ENCODE measurements around the gene MCM9. TPM values are rescaled to one million over a fixed set of nuclear protein-coding genes. Genes with fewer than 3 reads are reported as not detected.
A peak's percentile ranks its signal among the peaks of the same experiment; 100 is the strongest.

Gene MCM9
- total and polyA plus RNA-seq, 2 of the 13 experiments (the other 11 are each of a cell fraction or from before 2014, with no cell fraction given): 3.8 to 17.2 TPM

DNA sequence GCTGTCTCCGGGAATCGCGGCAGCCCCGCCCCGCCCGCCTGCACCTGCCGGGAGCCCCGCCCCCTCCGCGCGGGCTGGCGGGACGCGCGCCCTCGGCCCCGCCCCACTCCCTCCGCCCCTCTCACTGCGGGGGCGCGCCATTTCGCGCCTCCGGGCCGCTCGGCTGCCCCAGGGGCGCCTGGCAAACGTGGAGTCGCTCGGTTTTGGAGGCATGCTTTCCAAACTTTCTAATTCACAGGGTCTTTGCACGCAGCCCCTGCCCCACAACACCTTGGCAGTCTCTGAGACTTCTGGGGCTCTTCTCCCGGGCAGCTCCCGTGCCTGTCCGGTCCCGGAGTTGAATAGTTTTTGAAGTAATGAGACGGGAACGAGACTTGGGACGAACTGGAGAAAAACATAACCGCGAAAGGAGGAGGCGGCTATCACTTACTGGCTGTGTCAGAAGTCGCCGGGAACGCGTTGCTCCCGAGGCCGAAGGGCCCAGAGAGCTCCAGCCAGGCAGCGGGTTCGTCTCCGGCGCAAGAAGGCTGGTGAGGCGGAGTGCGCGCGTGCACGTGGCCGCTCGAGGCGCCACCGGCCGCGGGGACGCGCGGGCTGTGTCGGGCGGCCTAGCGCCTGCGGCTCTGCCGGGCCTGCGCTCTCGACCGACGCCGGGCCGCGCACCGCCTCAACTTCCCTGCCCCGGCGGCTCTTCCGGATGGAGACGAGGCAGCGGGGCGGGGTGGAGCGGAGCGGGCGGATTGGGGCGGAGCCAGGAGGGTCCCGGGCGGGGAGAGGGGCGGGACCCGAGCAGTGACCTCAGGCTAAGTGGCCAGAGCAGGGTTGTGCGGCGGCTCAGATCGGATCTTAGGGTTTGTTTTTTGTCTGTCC is at the start of gene MCM9 (continued):
- TF ChIP-seq, protein P1, sequence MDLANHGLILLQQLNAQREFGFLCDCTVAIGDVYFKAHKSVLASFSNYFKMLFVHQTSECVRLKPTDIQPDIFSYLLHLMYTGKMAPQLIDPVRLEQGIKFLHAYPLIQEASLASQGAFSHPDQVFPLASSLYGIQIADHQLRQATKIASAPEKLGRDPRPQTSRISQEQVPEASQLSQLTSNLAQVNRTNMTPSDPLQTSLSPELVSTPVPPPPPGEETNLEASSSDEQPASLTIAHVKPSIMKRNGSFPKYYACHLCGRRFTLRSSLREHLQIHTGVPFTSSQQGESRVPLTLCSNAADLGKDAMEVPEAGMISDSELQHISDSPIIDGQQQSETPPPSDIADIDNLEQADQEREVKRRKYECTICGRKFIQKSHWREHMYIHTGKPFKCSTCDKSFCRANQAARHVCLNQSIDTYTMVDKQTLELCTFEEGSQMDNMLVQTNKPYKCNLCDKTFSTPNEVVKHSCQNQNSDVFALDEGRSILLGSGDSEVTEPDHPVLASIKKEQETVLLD (CRISPR knock-in tag; IDR thresholded peaks at IDR 0.05; ENCODE audit: low read depth): peak; percentile 77
- TF ChIP-seq ZNF34 (CRISPR knock-in tag; IDR thresholded peaks at IDR 0.05; ENCODE audit: borderline replicate concordance) (0 out of 2 replicates have a peak, but pooled peaks have one; percentile 64), TMF1 (CRISPR knock-in tag; IDR thresholded peaks at IDR 0.05; ENCODE audit: low read depth) (peak; percentile 93), RARG (CRISPR knock-in tag; IDR thresholded peaks at IDR 0.05; ENCODE audit: low read depth) (no peak), FOXK2 (IDR thresholded peaks at IDR 0.05) (no peak), MATR3 (CRISPR knock-in tag; IDR thresholded peaks at IDR 0.05) (no peak), HNF4G (IDR thresholded peaks at IDR 0.05; ENCODE audit: borderline replicate concordance, low read depth, low read length) (0 out of 2 replicates have a peak, but pooled peaks have one; percentile 2), HNF4G (CRISPR knock-in tag; IDR thresholded peaks at IDR 0.05; ENCODE audit: borderline replicate concordance, low read depth) (no peak), RXRB (CRISPR knock-in tag; IDR thresholded peaks at IDR 0.05; ENCODE audit: borderline replicate concordance) (peak; percentile 12; the same call in 1 of the 2 replicates), NRL (CRISPR knock-in tag; IDR thresholded peaks at IDR 0.05; ENCODE audit: borderline replicate concordance) (peak; percentile 90), NR2F1 (CRISPR knock-in tag; IDR thresholded peaks at IDR 0.05) (no peak), CEBPG (CRISPR knock-in tag; IDR thresholded peaks at IDR 0.05) (0 out of 2 replicates have a peak, but pooled peaks have one; percentile 2), ZBTB3 (CRISPR knock-in tag; IDR thresholded peaks at IDR 0.05; ENCODE audit: borderline replicate concordance, low read depth) (0 out of 2 replicates have a peak, but pooled peaks have one; percentile 14), ZNF460 (CRISPR knock-in tag; IDR thresholded peaks at IDR 0.05; ENCODE audit: borderline replicate concordance) (no peak)
- TF ChIP-seq, protein P2, sequence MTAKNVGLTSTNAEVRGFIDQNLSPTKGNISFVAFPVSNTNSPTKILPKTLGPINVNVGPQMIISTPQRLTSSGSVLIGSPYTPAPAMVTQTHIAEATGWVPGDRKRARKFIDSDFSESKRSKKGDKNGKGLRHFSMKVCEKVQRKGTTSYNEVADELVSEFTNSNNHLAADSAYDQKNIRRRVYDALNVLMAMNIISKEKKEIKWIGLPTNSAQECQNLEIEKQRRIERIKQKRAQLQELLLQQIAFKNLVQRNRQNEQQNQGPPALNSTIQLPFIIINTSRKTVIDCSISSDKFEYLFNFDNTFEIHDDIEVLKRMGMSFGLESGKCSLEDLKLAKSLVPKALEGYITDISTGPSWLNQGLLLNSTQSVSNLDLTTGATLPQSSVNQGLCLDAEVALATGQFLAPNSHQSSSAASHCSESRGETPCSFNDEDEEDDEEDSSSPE (CRISPR knock-in tag; IDR thresholded peaks at IDR 0.05): peak; percentile 78
- TF ChIP-seq, protein P3, sequence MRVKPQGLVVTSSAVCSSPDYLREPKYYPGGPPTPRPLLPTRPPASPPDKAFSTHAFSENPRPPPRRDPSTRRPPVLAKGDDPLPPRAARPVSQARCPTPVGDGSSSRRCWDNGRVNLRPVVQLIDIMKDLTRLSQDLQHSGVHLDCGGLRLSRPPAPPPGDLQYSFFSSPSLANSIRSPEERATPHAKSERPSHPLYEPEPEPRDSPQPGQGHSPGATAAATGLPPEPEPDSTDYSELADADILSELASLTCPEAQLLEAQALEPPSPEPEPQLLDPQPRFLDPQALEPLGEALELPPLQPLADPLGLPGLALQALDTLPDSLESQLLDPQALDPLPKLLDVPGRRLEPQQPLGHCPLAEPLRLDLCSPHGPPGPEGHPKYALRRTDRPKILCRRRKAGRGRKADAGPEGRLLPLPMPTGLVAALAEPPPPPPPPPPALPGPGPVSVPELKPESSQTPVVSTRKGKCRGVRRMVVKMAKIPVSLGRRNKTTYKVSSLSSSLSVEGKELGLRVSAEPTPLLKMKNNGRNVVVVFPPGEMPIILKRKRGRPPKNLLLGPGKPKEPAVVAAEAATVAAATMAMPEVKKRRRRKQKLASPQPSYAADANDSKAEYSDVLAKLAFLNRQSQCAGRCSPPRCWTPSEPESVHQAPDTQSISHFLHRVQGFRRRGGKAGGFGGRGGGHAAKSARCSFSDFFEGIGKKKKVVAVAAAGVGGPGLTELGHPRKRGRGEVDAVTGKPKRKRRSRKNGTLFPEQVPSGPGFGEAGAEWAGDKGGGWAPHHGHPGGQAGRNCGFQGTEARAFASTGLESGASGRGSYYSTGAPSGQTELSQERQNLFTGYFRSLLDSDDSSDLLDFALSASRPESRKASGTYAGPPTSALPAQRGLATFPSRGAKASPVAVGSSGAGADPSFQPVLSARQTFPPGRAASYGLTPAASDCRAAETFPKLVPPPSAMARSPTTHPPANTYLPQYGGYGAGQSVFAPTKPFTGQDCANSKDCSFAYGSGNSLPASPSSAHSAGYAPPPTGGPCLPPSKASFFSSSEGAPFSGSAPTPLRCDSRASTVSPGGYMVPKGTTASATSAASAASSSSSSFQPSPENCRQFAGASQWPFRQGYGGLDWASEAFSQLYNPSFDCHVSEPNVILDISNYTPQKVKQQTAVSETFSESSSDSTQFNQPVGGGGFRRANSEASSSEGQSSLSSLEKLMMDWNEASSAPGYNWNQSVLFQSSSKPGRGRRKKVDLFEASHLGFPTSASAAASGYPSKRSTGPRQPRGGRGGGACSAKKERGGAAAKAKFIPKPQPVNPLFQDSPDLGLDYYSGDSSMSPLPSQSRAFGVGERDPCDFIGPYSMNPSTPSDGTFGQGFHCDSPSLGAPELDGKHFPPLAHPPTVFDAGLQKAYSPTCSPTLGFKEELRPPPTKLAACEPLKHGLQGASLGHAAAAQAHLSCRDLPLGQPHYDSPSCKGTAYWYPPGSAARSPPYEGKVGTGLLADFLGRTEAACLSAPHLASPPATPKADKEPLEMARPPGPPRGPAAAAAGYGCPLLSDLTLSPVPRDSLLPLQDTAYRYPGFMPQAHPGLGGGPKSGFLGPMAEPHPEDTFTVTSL (CRISPR knock-in tag; IDR thresholded peaks at IDR 0.05; ENCODE audit: borderline replicate concordance): no peak
- TF ChIP-seq, protein P4, sequence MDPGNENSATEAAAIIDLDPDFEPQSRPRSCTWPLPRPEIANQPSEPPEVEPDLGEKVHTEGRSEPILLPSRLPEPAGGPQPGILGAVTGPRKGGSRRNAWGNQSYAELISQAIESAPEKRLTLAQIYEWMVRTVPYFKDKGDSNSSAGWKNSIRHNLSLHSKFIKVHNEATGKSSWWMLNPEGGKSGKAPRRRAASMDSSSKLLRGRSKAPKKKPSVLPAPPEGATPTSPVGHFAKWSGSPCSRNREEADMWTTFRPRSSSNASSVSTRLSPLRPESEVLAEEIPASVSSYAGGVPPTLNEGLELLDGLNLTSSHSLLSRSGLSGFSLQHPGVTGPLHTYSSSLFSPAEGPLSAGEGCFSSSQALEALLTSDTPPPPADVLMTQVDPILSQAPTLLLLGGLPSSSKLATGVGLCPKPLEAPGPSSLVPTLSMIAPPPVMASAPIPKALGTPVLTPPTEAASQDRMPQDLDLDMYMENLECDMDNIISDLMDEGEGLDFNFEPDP (CRISPR knock-in tag; conservative IDR thresholded peaks at IDR 0.05): peak; percentile 97
- TF ChIP-seq, protein P5, sequence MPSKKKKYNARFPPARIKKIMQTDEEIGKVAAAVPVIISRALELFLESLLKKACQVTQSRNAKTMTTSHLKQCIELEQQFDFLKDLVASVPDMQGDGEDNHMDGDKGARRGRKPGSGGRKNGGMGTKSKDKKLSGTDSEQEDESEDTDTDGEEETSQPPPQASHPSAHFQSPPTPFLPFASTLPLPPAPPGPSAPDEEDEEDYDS (CRISPR knock-in tag; IDR thresholded peaks at IDR 0.05): peak; percentile 81
